ENCODE measurements around the gene TMEM178B.

TMEM178B gene

DNA sequence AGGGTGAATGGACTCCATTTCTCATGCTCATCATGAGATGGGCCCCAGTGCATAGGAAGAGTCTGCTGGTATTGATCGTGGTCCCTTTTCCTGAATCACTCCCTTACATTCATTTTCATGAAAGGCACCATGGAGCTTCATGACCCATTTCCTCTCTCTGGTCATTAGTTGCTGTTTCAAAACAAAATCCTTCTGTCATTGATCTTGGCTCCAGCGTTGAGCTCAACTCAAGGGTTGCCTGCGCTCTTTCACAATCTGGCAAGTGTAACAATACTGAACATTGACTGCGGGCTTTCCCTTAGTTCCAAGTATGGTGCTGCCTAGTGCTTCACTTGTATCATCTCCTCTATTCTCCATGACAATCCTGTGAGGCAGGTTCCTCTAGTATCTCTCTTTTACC is 197.6 kb downstream of the TMEM178B start:
- H3K4me3 ChIP-seq (ENCODE audit: low read depth, low read length) = no peak overlapping the region
- no peak for DNase-seq (ENCODE audit: low read depth)
- TF ChIP-seq, protein P1, sequence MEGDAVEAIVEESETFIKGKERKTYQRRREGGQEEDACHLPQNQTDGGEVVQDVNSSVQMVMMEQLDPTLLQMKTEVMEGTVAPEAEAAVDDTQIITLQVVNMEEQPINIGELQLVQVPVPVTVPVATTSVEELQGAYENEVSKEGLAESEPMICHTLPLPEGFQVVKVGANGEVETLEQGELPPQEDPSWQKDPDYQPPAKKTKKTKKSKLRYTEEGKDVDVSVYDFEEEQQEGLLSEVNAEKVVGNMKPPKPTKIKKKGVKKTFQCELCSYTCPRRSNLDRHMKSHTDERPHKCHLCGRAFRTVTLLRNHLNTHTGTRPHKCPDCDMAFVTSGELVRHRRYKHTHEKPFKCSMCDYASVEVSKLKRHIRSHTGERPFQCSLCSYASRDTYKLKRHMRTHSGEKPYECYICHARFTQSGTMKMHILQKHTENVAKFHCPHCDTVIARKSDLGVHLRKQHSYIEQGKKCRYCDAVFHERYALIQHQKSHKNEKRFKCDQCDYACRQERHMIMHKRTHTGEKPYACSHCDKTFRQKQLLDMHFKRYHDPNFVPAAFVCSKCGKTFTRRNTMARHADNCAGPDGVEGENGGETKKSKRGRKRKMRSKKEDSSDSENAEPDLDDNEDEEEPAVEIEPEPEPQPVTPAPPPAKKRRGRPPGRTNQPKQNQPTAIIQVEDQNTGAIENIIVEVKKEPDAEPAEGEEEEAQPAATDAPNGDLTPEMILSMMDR (IDR thresholded peaks at IDR 0.05; ENCODE audit: insufficient read depth, low read depth, low read length, missing control alignments) = no peak

GRCh38 chr7:141272417-141272816 is 198.6 kb downstream of the TMEM178B start:
- DNase-seq (ENCODE audit: low read depth) = no peak
- TF ChIP-seq, protein P1 (IDR thresholded peaks at IDR 0.05; ENCODE audit: insufficient read depth, low read depth, low read length, missing control alignments) = no peak
- H3K4me3 ChIP-seq (ENCODE audit: low read depth, low read length) = no peak overlapping the region

DNA sequence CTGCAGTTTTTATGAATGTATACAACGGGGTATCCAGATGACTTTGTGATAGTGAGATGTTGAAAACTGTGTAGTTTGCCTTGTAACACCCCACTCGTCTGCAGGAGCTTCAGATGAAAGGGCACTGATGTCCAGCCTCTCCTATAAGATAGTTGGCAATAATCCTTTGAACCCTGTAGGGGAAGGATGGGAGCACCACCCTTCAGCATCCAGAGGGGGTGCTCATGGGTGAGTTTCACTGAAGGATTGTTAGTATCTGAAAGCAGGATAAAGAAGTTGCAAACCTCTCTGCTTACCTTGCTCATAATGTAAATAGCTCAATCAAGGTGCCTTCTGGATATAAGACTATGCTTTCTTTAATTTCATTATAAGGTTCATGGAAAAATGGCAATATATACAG is 201.5 kb downstream of the TMEM178B start:
- TF ChIP-seq, protein P1 (IDR thresholded peaks at IDR 0.05; ENCODE audit: insufficient read depth, low read depth, low read length, missing control alignments) = no peak
- no peak overlapping the region for H3K4me3 ChIP-seq (ENCODE audit: low read depth, low read length)
- no peak for DNase-seq (ENCODE audit: low read depth)

DNA sequence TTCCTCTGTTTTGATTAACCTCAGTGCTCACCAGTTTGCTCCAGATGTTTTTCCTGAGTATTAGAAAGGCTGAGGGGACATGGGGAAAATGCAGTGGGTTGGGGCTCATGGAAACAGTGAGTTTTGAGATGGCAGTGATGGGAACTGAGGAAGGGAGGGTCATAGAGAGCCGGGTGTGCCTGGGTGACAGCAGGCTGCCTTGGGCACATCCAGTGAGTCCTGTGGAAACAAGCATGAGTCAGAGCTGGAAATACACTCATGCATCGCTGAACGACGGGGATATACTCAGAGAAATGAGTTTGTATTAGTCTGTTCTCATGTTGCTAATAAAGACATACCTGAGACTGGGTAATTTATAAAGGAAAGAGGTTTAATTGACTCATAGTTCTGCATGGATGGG is 202.2 kb downstream of the TMEM178B start:
- H3K4me3 ChIP-seq (ENCODE audit: low read depth, low read length) = no peak overlapping the region
- TF ChIP-seq, protein P1 (IDR thresholded peaks at IDR 0.05; ENCODE audit: insufficient read depth, low read depth, low read length, missing control alignments) = no peak
- no peak for DNase-seq (ENCODE audit: low read depth)

- TF ChIP-seq, protein P1 (IDR thresholded peaks at IDR 0.05; ENCODE audit: insufficient read depth, low read depth, low read length, missing control alignments) = no peak
- no peak for DNase-seq (ENCODE audit: low read depth)
- H3K4me3 ChIP-seq (ENCODE audit: low read depth, low read length) = no peak overlapping the region
Observed at GRCh38 chr7:141280100-141280499, 206.2 kb downstream of the TMEM178B start.

GRCh38 chr7:141281311-141281710 is 207.4 kb downstream of the TMEM178B start:
- no peak overlapping the region for H3K4me3 ChIP-seq (ENCODE audit: low read depth, low read length)
- DNase-seq (ENCODE audit: low read depth) = no peak
- TF ChIP-seq, protein P1 (IDR thresholded peaks at IDR 0.05; ENCODE audit: insufficient read depth, low read depth, low read length, missing control alignments) = no peak

GRCh38 chr7:141286522-141286921 is 212.7 kb downstream of the TMEM178B start:
- TF ChIP-seq, protein P1 (IDR thresholded peaks at IDR 0.05; ENCODE audit: insufficient read depth, low read depth, low read length, missing control alignments) = no peak
- H3K4me3 ChIP-seq (ENCODE audit: low read depth, low read length) = no peak overlapping the region
- DNase-seq (ENCODE audit: low read depth) = no peak

Data from GM12865 (cell line).